Measurements from ENCODE around the gene METTL16. TPM values are rescaled to one million over a fixed set of nuclear protein-coding genes. Genes with fewer than 3 reads are reported as not detected.

Gene METTL16
- total and polyA plus RNA-seq, 9 of the 15 experiments (the other 6 are each of a cell fraction or from before 2014, with no cell fraction given): 12.1 to 30.5 (median 19.8) TPM

DNA sequence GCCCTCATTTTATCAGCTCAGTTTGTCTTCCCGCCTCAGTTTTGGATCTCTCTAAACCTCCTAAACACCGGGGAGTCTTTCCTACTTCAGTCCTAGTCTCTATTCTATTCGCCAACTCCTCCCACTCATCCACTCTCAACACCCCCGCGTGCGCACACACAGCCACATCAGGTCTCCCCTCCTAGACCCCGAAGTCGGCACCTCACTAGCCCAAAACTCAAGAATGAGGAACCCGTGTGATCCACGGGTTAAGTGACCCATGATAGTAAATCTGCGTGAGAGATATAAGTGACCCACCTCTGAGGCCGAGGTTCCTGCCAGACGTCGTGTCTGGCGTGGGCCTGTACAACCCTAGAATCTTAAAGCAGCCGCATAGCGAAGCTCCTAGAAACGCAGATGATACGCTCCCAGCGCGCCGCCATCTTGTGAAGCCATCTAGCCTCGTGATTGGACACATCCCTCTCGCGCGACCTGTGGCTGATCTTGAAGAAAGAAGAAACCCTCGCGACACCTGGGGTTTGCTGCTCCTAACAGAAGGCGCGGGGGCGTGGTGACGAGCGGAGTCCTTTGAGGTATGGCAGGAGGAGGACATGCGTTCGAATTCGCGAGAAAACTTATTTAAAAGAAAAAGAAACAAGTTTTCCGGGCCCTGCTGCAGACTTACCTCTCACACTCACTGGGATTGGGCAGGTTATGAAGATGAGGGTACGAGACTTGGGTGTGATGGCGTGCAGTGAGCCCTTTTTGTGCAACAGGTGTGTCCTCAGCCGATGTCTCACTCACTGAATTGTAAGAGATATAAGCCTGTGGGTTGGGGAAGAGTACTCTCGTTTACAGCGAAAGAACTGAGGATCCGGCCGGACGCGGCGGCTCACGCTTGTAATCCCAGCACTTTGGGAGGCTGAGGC lies at the start of gene METTL16 (continued):
- TF ChIP-seq, protein P1, sequence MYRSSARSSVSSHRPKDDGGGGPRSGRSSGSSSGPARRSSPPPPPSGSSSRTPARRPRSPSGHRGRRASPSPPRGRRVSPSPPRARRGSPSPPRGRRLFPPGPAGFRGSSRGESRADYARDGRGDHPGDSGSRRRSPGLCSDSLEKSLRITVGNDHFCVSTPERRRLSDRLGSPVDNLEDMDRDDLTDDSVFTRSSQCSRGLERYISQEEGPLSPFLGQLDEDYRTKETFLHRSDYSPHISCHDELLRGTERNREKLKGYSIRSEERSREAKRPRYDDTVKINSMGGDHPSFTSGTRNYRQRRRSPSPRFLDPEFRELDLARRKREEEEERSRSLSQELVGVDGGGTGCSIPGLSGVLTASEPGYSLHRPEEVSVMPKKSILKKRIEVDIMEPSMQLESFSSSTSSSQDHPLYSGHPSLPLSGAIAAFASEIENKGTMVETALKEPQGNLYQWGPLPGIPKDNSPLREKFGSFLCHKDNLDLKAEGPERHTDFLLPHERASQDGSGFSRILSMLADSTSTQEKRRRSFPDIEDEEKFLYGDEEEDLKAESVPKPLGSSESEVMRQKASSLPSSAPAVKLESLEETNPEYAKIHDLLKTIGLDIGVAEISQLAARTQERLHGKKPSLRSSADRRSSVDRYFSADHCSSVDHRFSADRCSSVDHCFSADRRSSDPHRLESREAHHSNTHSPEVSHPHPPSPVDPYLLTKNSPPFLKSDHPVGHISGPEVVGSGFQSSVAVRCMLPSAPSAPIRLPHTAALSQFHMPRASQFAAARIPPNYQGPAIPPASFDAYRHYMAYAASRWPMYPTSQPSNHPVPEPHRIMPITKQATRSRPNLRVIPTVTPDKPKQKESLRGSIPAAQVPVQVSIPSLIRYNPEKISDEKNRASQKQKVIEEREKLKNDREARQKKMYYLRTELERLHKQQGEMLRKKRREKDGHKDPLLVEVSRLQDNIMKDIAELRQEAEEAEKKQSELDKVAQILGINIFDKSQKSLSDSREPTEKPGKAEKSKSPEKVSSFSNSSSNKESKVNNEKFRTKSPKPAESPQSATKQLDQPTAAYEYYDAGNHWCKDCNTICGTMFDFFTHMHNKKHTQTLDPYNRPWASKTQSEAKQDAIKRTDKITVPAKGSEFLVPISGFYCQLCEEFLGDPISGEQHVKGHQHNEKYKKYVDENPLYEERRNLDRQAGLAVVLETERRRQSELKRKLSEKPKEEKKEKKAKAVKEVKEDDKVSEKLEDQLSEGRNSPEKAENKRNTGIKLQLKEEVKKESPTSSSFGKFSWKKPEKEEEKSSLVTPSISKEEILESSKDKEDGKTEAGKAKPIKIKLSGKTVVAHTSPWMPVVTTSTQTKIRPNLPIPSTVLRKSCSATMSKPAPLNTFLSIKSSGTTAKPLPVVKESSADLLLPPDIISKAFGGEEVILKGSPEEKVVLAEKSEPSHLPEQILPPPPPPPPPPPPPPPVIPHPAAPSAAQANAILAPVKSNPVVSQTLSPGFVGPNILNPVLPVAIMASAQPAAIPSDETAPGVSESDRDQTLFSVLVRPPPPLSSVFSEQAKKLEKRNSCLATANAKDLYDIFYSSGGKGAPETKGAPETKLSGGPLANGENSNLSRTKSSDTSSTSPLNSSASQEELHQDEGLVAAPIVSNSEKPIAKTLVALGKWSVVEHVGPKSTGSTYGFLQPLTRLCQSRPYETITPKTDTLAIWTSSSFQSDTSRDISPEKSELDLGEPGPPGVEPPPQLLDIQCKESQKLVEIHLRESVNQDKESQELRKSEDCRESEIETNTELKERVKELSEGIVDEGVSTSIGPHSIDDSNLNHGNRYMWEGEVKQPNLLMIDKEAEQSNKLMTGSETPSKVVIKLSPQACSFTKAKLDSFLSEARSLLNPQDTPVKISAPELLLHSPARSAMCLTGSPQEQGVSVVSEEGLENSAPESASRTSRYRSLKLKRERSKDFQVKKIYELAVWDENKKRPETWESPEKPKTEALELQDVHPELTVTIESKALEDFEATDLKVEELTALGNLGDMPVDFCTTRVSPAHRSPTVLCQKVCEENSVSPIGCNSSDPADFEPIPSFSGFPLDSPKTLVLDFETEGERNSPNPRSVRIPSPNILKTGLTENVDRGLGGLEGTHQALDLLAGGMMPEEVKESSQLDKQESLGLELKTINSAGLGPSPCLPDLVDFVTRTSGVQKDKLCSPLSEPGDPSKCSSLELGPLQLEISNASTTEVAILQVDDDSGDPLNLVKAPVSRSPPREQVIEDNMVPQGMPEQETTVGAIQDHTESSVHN (IDR thresholded peaks at IDR 0.05; ENCODE audit: borderline replicate concordance in 1 of 2, low read depth in 1 of 2): no peak
- TF ChIP-seq ZNF707 (CRISPR knock-in tag; conservative IDR thresholded peaks at IDR 0.05) (no peak), ZEB2 (IDR thresholded peaks at IDR 0.05) (no peak), EZH2 (IDR thresholded peaks at IDR 0.05; ENCODE audit: borderline replicate concordance, low read depth, low read length) (no peak), ZNF232 (CRISPR knock-in tag; IDR thresholded peaks at IDR 0.05) (no peak), HIVEP1 (CRISPR knock-in tag; IDR thresholded peaks at IDR 0.05) (no peak), NBN (IDR thresholded peaks at IDR 0.05; ENCODE audit: low read depth) (no peak), HMGN3 (IDR thresholded peaks at IDR 0.05; ENCODE audit: borderline replicate concordance, extremely low read depth, insufficient read length, low read depth, low read length) (no peak), MTA1 (IDR thresholded peaks at IDR 0.05; ENCODE audit: borderline replicate concordance) (no peak)
- TF ChIP-seq, protein P2, sequence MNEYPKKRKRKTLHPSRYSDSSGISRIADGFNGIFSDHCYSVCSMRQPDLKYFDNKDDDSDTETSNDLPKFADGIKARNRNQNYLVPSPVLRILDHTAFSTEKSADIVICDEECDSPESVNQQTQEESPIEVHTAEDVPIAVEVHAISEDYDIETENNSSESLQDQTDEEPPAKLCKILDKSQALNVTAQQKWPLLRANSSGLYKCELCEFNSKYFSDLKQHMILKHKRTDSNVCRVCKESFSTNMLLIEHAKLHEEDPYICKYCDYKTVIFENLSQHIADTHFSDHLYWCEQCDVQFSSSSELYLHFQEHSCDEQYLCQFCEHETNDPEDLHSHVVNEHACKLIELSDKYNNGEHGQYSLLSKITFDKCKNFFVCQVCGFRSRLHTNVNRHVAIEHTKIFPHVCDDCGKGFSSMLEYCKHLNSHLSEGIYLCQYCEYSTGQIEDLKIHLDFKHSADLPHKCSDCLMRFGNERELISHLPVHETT (CRISPR knock-in tag; conservative IDR thresholded peaks at IDR 0.05 in 1 of 2, IDR thresholded peaks at IDR 0.05 in 1 of 2): no peak
- TF ChIP-seq, protein P3, sequence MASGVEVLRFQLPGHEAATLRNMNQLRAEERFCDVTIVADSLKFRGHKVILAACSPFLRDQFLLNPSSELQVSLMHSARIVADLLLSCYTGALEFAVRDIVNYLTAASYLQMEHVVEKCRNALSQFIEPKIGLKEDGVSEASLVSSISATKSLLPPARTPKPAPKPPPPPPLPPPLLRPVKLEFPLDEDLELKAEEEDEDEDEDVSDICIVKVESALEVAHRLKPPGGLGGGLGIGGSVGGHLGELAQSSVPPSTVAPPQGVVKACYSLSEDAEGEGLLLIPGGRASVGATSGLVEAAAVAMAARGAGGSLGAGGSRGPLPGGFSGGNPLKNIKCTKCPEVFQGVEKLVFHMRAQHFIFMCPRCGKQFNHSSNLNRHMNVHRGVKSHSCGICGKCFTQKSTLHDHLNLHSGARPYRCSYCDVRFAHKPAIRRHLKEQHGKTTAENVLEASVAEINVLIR (CRISPR knock-in tag; IDR thresholded peaks at IDR 0.05): no peak

Measured in K562 (cell line).